GM18505 (cell line): ENCODE data around the gene RAB40C.

ENCODE experiments used
- ATAC-seq: cut with Tn5 transposase; IDR thresholded peaks from one replicate; pipeline ENCODE4 v1.9.1; 2021; ENCODE audit not compliant: unreplicated experiment
- POLR2A ChIP-seq: IDR thresholded peaks from 4 replicates; pipeline ENCODE4 v1.6.1; 2011; ENCODE audit warnings: borderline replicate concordance; ENCODE audit not compliant: insufficient read depth, insufficient read length; ENCODE audit errors: extremely low read depth

Gene RAB40C

GRCh38 chr16:661184-661821 is 71.4 kb downstream of the RAB40C start:
- no peak for TF ChIP-seq POLR2A
- no peak for ATAC-seq

- ATAC-seq = no peak
- TF ChIP-seq POLR2A = no peak
Observed at GRCh38 chr16:662095-662494, 72.2 kb downstream of the RAB40C start.

DNA sequence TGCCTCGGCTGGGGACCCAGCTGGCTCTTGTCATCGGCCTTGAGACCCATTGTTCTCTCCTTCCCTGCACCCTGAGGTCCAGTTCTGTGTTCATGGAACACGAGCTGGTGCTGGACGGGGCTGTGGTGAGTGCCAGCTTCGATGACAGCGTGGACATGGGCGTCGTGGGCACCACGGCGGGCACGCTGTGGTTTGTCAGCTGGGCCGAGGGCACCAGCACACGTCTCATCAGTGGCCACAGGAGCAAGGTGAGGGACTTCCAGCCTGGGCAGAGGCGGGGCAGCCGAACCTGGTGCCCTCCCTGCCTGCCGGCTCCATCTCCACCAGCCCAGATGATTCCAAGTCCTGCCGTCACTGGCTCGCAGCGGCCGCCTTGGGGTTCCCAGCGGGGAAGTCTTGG is 72.7 kb downstream of the RAB40C start:
- no peak for TF ChIP-seq POLR2A
- ATAC-seq = no peak

DNA sequence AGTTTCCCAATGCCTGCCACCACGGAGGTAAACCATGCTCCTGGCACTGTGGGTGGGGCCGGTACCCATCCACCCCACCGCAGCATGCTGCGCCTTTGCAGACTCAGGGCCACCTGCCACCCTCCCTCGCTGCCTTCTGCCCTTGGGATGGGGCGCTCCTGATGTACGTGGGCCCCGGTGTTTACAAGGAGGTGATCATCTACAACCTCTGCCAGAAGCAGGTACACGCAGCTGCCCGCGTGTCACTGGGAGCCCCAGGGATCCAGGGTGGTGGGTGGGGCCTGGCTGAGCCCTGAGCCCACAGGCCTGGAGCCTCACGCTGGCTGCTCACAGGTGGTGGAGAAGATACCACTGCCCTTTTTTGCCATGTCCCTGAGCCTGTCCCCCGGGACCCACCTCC is 76.7 kb downstream of the RAB40C start:
- no peak for TF ChIP-seq POLR2A

DNA sequence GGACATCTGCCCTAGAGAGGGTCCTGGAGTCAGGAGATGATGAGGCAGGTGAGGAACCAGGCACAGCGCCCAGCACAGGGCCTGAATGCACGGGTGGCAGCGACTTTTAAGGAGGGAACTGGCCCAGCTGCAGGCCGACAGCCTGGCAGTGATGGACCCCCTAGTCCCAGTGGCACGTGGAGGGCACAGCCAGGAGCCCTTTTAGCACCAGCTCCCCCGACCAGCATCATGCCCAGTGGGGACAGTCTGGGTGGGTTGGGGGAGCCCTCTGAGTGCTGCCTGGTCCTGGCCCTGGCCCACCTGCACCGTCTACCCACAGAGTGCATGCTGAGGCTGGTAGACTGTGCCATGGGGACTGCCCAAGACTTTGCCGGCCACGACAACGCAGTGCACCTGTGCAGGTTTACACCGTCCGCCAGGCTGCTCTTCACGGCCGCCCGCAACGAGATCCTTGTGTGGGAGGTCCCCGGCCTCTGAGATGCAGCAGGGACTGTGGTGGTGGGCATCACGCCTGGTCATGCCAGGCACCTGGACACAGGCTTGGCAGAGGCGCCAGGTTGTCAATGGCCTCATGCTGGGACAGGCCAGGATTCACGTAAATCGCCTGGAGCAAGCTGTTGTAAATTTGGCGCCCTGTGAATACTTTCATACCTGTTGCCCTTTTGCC is 77.4 kb downstream of the RAB40C start:
- TF ChIP-seq POLR2A = no peak
- ATAC-seq = no peak

More for the DNA sequence above, 76.7 kb downstream of the RAB40C start:
- no peak for ATAC-seq

- TF ChIP-seq POLR2A = peak; percentile 92
- peak; percentile 73 for ATAC-seq
Observed at GRCh38 chr16:667780-668518, 78.1 kb downstream of the RAB40C start, which contains the start of gene RHOT2. Gene RHOT2 (plus strand): TSS chr16:668132. CDS start chr16:668200, 68 bp downstream.

- peak; percentile 1 for ATAC-seq
Observed at GRCh38 chr16:668519-669171, 78.8 kb downstream of the RAB40C start.

DNA sequence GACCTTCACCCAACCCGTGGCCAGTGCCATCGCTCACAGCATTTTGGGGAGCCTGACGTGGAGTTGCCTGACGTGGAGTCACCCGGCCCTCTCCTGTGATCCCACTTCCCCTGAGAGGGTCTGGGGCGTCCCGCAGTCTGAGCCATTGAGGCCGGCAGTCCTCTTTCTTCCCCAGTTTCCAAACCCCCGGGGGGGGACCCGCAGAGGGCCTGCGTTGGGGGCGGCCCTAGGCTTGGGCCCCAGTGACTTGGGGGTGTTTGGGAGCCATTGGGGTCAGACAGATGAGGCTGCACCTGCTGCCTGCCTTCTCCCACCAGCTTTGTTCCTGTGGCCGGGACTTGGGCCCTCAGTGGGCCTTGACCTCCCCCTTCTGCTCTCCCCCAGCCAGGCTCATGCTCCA is 79.8 kb downstream of the RAB40C start:
- TF ChIP-seq POLR2A = no peak
- ATAC-seq = no peak

More at GRCh38 chr16:668519-669171, 78.8 kb downstream of the RAB40C start:
- no peak for TF ChIP-seq POLR2A

DNA sequence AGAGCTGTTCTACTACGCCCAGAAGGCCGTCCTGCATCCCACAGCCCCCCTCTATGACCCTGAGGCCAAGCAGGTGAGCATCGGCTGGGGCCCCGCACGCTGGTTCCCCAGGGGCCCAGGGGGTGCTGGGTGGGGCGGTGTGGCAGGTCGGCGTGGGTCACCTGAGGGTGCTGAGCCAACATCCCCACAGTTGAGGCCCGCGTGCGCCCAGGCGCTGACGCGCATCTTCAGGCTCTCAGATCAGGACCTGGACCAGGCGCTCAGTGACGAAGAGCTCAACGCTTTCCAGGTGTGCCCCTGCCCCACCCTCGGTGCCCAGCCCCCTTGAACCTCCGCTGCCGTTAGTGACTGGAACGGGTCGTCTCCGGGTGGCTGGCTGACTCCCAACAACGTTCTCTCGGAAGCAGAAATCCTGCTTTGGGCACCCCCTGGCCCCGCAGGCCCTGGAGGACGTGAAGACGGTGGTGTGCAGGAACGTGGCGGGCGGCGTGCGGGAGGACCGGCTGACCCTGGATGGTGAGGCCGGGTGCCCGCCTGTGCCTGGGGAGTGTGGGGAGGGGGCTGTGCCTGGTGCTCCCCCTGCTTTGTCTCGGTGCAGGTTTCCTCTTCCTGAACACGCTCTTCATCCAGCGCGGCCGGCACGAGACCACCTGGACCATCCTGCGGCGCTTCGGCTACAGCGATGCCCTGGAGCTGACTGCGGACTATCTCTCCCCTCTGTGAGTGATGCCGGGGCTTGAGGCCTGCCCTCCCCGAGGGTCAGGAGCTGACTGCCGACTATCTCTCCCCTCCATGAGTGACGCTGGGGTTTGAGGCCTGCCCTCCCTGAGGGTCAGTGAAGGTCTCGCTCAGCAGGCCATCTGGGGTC is 80.9 kb downstream of the RAB40C start:
- ATAC-seq = no peak
- no peak for TF ChIP-seq POLR2A

- TF ChIP-seq POLR2A = no peak
- ATAC-seq = no peak
Observed at GRCh38 chr16:671353-672131, 81.7 kb downstream of the RAB40C start.

- ATAC-seq = no peak
- TF ChIP-seq POLR2A = no peak
Observed at GRCh38 chr16:672371-672770, 82.5 kb downstream of the RAB40C start.

DNA sequence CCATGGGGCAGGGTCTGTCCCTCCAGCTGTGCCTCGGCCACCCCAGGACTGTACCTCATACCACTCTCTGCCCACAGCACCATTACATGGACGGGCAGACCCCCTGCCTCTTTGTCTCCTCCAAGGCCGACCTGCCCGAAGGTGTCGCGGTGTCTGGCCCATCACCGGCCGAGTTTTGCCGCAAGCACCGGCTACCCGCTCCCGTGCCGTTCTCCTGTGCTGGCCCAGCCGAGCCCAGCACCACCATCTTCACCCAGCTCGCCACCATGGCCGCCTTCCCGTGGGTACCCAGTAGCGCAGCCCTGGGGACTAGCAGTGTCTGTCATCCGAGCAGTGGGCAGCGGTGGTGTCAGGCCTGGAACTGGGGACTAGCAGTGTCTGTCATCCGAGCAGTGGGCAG is 83.0 kb downstream of the RAB40C start:
- ATAC-seq = no peak
- no peak for TF ChIP-seq POLR2A
